Measurements from ENCODE around the gene GZMM.

Gene GZMM

DNA sequence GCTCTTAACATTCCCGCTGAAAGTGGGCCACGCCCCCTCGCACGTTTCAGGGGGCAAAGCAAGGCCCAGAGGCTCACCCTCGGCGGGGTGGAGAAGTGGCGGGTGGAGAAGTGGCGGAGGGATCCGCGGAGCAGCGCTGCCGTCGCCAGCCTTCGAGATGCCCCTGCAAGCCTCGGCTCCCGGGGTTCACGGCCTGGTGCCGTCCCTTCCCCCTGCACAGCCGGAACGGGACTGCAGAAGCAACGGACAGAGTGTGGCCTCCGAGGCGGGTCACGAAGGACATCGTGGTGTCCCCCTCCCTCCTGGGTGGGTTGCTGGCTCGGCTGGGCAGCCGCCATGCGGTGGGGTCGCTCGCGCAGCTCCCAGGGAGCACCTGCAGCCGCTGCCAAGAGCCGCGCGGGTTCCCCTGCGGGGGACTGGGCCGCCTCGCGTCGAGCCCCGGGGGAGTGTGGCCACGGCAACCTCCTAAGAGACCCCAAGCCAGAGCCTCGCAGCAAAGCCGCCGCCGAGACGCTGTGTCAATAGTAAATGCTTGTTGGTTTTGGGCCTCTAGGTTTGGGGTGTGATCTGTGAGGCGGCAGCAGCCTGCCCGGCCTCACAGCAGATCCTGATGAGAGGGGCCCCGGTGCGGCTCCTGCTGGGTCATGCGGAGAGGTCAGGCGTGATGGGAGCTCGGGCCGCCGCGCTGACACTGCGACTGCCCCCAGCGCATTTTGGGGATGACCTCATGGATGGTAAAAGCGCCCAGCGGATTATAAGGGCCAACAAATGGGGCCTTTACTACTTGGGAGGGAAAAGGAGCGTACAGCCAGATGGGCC lies 31.1 kb upstream of the GZMM start:
- no peak for DNase-seq (ENCODE audit: low spot score)

DNA sequence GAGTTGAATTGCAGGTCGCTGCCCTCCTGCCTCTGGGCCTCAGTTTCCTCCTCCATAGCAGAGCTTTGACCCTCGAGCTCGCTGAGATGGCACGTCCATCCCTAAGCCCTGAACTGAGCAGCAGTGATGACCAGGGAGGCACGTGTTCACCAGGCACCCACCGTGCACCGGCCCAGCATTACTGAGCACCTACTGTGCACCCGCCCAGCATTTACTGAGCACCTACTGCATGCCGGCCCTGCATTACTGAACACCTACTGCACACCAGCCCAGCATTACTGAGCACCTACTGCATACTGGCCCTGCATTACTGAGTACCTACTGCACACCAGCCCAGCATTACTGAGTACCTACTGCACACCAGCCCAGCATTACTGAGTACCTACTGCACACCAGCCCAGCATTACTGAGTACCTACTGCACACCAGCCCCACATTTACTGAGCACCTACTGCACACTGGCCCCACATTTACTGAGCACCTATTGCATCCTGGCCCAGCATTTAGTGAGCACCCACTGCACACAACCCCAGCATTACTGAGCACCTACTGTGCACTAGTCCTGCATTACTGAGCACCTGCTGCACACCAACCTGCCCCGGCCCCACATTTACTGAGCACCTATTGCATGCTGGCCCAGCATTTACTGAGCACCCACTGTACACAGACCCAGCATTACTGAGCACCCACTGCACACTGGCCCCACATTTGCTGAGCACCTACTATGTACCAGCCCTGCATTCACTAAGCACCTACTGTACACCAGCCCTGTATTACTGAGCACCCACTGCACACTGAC lies 30.3 kb upstream of the GZMM start:
- no peak for DNase-seq (ENCODE audit: low spot score)

DNA sequence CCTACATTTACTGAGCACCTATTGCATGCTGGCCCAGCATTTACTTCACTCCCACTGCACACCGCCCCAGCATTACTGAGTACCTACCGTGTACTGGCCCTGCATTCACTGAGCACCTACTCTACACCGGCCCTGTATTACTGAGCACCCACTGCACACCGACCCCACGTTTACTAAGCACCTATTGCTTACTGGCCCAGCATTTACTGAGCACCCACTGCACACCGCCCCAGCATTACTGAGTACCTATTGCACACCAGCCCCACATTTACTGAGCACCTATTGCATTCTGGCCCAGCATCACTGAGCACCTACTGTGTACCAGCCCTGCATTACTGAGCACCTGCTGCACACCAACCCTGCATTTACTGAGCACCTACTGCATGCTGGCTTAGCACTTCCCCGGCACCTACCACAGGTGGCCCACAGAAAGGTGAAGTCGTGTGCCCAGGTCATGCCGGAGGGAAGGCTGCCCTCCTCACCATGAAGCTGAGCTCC lies 29.6 kb upstream of the GZMM start:
- no peak for DNase-seq (ENCODE audit: low spot score)

- no peak for DNase-seq (ENCODE audit: low spot score)
These were observed 25.9 kb upstream of the GZMM start for GRCh38 chr19:517721-518597.

GRCh38 chr19:518598-519231 lies 25.1 kb upstream of the GZMM start:
- DNase-seq (ENCODE audit: low spot score): no peak

DNA sequence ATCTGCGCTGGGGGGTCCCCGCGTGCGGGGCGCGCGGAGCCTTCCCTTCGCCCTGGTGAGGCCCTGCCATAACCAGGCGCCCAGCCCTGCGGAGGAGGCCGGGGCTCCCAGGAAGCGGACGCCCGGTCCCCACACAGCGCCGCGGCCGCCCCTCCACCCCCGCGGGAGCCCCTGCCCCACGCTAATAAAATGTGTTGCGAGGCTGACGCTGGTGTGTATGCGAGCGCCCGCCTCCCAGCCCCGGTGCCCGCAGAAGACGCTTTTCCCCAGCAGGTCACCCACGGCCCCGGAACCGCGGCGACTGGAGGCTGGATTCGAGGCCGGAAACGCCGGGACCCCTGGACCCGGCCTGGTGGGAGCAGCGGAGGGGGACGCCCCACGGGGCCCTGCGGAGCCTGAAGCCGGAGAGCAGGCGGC lies 24.4 kb upstream of the GZMM start:
- DNase-seq (ENCODE audit: low spot score): no peak

DNA sequence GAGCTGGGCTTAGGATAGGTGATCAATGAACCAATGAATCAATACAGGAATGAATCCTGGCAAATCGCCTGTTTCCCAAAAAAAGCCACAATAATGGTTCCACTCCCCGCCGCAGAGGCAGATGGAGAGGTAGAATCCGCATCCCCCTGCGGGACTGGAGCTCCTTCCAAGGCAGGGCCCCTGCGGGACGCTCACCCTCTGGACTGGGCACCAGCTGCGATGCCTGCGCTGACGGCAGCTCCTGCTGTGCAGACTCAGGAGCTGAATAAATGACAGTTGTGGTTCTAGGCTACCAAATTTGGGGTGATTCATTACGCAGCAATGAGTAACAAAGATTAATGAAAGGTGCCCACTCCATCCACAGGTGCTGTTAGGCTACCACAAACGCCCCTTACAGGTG lies 21.1 kb upstream of the GZMM start:
- peak; percentile 65 for DNase-seq (ENCODE audit: low spot score)

DNA sequence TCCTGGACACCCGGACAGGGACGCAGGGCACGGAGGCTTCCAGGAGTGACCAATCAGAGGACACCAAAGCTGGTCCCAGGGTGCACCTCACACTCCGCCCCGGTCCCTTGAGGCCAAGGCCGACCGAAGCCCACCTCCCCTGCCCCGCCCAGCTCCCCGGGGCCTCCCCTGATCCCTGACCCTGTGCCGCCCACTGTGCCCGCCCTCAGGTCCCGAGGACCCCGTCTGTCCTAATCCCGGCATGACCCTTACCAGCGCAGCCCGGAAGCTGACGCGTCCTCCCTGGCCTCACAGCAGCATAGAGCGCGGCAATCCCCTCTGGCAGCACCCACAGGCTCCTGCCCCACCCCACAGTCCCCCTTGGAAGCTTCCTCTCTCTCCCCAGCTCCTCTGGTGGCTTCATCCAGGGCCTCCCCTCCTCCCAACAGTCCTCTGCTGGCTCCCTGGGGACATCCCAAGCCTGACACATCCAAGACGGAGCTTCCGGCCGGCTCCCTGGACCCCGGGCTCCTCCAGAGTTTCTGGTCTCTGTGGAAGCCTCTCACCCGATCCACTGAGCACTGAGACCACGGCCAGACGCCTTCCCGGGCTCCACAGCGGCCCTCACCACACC lies 19.7 kb upstream of the GZMM start:
- DNase-seq (ENCODE audit: low spot score): peak; percentile 78

- no peak for DNase-seq (ENCODE audit: low spot score)
These were observed 18.8 kb upstream of the GZMM start for GRCh38 chr19:525029-525428.

DNA sequence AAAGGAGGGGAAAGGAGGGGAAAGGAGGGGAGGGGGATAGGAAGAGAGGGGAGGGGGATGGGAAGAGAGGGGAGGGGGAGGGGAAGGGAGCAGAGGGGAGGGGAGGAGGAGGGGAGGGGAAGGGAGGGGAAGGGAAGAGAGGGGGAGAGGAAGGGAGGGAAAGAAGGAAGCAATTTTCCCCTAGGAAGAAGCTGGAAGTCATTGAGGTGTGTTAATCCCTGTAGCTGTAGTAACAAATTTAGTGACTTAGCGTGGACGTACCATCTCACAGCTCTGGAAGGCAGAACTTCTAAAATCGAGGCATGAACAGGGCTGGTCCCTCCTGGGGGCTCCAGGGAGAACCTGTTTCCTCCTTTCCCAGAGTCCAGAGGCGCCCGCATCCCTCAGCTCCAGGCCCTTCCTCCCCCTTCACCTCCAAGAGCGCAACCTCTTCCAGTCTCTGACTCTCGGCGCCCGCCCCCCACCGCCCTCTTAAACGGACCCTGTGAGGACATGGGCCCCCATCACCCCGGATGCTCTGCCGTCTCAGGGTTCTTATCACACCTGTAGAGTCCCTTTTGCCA lies 17.9 kb upstream of the GZMM start:
- no peak for DNase-seq (ENCODE audit: low spot score)

- DNase-seq (ENCODE audit: low spot score): no peak
These were observed 13.5 kb upstream of the GZMM start for GRCh38 chr19:530134-531008.

DNA sequence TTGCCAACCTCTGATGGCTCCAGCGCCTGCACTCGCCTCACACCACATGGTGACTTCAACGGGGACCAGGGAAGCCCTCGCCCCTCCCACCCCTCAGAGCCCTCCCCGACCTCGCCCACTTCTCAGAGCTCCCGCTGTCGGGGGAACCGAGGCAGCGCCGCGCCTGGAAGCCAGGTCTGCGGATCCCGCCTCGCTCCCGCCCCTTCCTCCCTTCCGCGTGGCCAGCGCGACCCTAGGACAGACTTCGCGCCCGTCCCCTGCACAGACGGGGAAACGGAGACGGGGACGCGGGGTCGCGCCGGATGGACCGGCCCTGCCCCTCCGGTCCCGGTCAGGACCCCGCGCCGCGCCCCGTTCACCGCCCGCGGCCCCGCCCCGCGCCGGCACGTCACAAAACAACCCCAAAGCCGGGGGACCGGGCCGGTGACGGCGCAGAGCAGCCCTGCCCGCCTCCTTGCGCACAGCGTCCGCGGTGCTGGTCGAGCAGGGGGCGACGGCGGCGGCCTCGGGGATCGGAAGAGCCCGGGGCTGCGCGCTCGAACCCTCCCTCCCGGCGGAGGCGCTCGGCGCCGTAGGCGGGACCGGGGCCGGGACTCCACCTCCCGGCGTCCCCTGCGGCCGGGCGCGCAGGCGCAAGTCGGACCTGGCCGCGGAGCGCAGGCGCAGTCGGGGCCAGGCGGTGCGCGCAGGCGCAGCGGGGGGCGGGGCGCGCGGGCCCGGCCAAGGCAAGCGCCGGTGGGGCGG lies 12.7 kb upstream of the GZMM start:
- peak; percentile 72 for DNase-seq (ENCODE audit: low spot score)

DNA sequence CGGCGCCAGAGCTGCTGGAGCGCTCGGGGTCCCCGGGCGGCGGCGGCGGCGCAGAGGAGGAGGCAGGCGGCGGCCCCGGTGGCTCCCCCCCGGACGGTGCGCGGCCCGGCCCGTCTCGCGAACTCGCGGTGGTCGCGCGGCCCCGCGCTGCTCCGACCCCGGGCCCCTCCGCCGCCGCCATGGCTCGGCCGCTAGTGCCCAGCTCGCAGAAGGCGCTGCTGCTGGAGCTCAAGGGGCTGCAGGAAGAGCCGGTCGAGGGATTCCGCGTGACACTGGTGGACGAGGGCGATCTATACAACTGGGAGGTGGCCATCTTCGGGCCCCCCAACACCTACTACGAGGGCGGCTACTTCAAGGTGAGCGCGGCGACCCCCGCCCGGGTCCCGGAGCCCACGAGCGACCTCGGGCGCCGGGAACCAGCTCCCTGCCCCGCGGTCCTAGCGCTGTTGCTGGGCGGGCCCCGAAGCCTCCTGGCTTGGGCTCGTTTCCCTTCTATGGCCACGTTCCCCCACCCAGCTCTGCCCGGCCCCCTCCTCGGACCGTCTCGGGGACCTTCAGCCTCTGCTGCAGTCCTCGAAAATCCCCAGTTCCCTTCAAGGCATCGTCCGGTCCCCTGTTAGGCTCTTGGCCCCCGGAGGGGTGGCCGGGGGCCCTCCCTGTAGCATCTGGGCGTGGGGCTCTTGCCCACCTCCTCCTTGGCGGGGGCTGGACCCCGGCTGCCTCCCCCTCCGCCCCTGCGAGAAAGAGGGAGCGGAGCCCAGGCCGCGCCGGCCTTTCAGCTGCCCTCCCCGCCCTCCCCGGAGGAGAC lies 11.9 kb upstream of the GZMM start, which contains the start of gene CDC34:
Gene CDC34, plus strand, starts transcription at position 8 of the 808 bp plus-strand sequence. Its CDS starts 172 bp downstream, at position 180.
- DNase-seq (ENCODE audit: low spot score): no peak

DNA sequence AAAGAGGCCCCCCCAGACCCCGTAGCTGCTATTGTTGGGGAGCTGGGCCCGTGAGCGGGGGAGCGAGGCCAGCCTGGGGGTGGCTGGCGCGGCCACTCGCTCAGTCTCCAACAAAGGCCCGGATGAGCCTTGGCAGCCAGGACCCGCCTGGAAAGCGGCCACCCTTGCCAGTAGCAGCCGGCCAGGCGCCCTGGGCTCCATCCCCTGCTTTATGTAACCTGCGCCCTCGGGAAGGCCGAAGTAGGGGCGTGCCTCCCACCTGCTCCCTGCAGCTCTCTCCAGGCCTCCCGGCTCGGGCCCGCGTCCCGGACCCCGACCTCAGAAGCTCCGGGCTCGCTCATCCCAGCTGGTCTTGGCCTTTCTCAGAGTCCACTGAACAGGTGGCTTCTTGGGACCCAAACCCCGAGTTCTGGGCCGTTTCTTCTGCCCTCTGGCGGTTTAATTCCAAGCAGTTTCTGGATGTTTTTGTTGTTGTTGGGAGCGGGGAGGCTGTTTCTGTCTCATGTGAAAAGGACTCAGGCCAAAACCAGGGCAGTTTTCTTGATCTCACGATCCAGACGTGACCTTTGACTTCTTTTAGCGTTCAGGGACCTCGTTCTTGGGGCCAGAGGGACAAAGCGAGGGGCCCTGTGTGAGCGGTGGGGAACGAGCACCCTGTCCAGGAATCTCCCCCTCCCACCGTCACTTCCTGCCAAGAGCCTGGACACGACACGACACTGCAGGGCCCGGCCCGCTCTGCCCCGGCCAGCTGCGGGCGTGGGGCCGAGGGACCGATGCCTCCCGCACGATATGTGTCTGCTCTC lies 11.1 kb upstream of the GZMM start:
- peak; percentile 54 for DNase-seq (ENCODE audit: low spot score)

DNA sequence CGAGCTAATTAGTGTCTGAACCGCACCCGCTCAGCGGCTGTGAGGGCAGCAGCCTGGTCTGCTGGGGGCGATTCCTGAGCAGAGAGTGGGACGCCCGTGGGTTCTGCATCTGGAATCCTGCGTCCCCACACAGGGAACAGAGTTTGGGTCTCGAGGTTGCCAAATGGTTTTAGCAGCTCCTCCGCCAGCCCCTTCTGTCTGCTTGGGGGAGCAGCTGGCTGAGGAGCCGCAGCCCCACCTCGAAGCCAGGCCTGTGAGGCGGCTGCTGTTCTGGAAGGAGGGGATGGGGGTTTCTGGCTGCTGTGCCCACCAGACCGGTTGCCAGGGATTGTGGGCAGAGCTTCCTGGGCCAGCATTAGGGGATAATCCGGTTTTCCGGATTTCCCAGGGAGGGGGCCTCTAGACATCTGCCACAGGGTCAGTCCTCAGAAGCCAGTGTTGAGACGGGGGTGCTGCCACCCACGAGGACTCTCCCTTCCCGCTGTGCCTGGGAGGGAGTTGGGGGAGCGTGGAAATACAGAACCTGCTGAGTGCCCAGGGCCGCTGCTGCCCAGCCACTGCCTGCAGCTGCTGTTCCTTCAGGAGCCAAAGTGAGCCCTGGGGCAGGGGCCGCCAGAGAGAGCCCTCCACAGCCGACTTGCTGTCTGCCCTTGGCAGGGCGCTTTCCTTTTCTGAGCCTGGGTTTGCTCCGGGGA lies 10.3 kb upstream of the GZMM start:
- no peak for DNase-seq (ENCODE audit: low spot score)

DNA sequence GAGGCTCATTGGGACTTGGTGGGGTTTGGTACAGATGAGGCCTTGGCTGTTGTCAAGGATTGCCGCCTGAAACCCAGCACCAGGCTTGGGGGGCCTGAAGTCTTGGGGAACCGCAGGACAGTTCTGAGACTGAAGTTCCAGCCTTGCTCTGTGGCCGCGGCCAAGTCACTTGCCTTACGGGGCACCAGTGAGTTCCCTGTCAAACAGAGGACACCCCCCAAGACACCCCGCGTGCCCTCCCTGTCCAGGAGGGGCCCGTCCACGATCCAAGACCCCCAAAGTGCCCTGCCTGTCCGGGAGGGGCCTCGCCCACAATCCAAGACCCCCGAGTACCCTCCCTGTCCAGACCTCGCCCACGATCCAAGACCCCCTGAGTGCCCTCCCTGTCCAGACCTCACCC lies 9.8 kb upstream of the GZMM start:
- DNase-seq (ENCODE audit: low spot score): no peak

Measured in SW480 (cell line).